GM21723 (cell line): ENCODE results near the gene PRG3.
"Not testable (repeated sequence)": the region's sequence is repeated elsewhere in the genome, so short reads cannot be mapped to it uniquely, and the experiment has no call there.

Experiments used
- ATAC-seq: cut with Tn5 transposase; IDR thresholded peaks from one replicate; pipeline ENCODE4 v1.9.1; 2021; ENCODE audit warnings: mild to moderate bottlenecking, moderate library complexity; ENCODE audit not compliant: unreplicated experiment

Gene PRG3

DNA sequence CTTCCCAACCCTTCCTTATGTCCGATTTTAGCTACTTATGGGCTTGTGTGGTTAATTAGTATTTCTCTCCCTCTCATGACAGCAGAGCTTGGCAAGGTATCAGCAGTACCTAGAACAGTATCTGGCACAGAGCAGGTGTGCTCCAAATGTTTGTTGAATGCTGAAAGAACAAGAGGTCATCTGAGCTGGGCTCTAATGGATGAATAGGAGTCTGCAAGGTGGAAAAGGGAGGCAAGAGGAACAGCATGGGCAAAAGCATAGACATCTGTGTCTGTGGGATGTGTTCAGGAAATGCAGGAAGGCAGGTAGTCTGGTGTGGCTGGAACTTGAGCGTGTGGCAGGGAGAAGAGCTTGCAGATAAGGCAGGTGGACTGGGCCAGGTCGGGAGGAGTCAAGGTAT, 19.0 kb downstream of the PRG3 start:
- no peak for ATAC-seq

DNA sequence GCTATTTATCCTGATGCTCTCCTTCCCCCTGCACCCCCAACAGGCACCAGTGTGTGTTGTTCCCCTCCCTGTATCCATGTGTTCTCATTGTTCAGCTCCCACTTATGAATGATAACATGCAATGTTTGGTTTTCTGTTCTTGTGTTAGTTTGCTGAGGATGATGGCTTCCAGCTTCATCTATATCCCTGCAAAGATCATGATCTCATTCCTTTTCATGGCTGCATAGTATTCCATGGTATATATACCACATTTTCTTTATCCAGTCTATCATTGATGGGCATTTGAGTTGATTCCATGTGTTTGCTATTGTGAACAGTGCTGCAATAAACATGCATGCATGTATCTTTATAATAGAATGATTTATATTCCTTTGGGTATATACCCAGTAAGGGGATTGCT, 19.5 kb downstream of the PRG3 start:
- not testable (repeated sequence) for ATAC-seq

DNA sequence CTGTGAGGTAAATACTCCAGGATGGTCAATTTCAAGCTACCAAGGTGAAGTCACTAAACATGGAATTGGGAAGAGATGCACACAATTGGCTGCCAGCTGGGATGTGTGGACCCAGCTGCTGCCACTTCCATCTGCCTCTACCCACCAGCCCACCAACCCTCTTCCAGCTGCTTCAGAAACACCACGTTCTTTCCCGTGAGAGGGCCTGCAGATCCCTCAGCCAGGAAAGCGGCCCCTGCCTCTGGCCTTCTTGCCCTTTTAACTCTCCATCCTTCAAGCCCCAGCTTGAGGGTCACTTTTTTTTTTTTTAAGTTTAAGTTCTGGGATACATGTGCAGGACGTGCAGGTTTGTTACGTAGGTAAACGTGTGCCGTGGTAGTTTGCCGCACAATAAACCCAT, 20.0 kb downstream of the PRG3 start:
- ATAC-seq: no peak

DNA sequence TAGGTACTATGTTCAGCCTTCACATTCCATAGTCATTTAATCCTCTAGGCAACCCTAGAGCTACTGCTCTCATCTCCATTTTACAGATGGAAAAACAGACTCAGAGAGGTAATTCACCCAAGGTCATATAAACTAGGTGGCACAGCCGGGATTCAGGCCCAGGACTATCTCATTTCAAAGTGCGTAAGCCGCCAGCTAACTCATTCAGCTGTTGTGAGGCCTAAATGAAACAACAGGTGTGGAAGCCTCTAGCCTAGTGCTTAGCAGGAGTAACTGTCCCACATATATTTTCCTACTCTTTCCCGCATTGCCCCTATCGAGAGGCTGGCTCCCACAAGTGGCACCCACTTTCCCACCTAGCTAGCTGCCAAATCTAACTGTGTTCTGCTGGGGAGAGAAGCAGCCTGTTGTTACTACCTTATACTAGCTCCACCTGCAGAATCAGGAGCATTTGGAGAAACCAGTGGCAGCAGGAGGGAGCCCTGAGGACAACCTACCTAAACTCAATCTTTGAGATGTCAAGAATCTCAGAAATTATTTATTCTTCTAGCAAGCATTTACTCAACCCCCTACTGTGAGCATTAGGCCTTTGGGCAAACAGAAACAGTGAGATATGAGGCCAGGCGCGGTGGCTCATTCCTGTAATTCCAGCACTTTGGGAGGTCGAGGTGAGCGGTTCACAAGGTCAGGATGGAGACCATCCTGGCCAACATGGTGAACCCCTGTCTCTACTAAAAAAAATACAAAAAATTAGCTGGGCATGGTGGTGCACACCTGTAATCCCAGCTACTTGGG, 20.9 kb downstream of the PRG3 start:
- ATAC-seq: no peak

DNA sequence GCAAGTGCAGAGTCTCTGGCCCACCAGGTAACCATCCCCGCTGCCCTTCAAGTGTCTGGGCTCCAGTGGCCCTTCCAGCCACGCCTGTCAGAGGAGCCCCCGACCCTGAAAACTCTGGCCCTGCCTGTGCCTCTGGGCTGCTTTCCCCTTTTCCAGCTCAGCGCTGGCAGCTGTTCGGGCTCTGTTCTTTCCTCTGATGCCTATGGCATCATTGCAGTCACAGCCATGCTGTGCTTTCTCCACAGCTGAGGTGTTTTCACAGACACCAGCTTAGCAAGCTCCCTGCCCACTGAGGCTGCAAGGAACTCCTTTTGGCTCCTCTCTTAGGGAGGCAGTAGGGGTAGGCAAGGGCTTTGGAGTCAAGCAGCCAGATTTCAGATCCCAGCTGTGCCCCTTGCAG, 21.6 kb downstream of the PRG3 start:
- ATAC-seq: no peak

DNA sequence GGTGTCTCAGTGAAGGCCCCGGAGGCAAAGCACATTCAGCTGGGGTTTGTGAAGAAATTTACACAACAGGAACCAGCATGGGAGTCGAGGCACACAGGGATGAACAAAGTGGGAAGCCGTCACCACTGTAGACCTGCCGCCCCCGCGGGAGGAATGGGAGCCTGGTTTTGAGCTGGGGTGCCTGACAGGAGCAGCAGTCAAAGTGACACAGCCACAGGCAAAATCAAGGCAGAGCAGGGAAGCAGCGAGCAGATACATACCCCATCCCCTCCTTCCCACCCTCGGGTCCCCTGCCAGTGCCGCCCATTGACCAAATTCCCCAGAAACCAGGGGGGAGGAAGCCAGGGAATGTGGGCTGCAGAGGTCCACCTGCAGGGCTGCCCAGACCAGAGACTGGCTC, 22.0 kb downstream of the PRG3 start:
- no peak for ATAC-seq

DNA sequence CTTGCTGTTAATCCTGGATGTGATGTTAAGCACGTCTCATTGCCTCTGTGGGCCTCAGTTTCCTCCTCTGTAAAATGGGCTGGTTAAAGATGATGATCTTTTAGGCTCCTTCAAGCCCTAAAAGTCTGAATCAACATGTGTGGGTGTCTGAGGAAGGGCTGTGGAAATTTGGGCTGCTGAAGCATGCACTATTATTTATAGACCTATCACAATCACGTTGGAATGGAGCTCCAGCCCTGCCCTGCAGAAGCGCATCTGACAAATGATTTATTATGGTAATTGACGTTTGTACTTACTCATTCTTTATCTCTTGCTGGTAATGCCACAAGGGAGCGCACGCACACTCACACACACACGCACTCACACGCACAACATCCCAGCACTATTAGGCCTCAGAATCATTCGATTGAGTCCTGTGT, 22.4 kb downstream of the PRG3 start:
- no peak for ATAC-seq

DNA sequence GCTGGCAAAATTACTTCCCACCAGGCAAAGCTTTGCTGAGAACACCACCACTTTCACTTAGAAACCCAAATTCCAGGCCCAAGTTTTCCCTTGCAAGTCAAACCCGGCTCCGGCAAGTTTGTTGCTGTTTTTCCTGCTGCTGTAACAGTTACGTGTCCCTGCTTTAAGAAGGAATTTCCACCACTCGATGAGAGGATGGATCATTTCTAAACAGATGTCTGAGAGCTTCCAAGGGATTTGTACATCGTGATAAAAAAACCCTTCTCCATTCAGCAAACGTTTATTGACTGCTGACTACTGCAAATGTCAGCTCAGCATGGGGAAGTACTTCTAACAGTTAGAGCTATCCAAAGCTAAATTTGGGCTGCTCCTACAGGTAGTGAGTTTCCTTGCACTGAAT, 23.1 kb downstream of the PRG3 start:
- no peak for ATAC-seq

DNA sequence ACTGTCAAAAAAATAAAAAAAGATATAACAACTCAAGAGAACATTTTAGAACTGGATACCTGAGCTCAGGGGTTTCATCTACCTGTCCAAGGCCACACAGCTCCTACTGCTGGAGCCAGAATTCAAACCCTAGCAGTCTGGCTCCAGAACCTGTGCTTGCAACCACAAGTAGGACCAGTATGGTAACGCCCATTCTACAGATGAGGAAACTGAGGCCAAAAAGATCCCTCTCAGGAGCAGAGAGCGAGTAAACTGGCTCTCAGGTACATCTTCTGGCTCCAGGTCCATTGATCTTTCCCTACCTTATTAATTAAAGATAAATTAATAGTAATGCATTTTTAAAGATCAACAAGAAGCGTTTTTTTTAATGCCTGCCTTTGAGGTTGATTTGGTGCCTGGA, 23.6 kb downstream of the PRG3 start:
- no peak for ATAC-seq

DNA sequence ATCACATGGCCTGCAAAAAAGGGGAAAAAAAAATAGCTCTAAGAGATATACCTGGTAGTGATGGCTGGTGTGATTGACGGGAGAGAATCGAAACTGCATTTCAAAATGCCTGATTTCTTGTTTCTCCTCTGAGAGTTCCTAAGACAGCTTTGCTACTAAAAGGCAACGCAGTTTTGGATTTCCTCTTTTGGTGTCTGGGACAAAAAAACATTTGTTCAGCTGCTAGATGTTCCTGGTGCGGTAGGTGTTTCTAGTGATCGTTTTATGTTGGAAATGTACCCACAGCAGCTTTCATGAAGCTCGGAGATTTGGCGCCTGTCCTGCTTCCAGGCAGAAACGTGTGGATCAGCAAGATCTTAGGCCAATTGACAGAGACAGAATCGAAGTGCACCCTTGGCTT, 24.7 kb downstream of the PRG3 start:
- no peak for ATAC-seq

DNA sequence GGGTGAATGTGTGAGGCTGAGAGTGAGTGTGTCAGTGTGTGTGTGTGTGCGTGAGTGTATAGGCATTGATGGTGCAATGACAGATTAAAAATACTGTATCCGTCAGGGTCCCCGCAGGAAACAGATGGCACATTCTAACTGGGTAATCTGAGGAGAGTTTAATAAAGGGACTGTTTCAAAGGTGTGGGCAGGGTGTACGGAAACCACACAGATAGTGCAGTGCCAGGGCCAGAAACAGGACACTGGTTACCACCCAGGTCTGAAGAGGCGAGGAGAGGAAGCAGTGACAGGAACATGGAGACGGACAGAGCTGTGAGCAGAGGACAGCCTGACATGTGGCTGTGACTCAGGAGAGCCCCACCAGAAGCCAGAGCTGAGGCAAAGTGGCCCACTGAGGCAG, 26.3 kb downstream of the PRG3 start:
- no peak for ATAC-seq

DNA sequence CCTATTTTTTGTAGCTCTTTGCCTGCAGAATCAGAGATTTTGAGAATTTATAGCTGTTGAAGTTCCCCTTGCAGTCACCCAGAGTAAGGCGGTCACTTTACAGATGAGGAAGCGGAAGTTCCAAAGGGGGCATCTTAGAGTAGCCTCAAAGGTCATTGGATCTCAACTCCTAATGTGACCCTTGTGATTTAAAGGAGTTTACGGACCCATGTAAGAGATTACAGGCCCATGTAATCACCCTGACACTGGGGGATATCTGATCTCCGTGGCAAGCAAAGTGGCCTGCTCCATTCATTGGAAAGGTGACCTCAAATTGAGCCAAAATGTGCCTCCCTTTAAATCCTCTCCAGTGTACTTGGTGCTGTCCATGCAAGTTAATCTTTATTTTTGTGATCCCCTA, 27.1 kb downstream of the PRG3 start:
- ATAC-seq: no peak

DNA sequence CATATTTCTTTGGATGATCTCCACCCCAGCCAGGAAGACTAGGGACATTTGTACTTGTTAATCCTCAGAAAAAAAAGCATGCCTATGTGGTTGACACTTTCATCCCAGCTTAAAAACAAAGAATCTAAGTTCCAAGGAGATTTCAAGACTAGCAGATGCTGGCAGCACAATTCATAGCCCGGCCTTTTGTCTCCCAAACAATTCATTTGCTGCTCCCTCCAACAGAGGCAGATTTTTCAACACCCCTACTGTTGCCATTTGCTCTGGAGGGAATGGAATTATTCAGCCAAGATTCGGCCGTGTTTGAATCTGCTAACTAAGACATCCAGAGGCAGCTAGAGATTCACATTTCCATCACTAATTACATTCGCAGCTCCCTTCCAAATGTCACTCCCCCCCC, 27.5 kb downstream of the PRG3 start:
- no peak for ATAC-seq

DNA sequence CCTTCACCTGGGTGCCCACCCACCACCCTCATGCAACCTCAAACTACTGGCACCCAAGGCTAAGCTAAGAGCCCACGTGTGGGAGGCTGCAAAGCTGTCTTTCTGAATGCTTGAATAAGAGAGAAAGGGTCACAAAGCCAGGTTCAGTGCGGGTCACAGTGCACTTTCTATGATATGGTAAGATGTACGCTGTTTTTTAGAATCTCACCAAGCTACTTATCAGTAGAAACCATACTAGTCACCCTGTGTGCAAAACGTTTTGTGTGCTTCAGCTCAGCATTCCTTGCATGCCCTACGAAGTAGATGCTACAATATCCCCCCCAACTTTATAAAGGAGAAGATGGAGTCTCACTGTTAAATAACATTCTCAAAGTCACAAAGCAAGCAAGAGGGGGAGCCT, 27.9 kb downstream of the PRG3 start:
- no peak for ATAC-seq

DNA sequence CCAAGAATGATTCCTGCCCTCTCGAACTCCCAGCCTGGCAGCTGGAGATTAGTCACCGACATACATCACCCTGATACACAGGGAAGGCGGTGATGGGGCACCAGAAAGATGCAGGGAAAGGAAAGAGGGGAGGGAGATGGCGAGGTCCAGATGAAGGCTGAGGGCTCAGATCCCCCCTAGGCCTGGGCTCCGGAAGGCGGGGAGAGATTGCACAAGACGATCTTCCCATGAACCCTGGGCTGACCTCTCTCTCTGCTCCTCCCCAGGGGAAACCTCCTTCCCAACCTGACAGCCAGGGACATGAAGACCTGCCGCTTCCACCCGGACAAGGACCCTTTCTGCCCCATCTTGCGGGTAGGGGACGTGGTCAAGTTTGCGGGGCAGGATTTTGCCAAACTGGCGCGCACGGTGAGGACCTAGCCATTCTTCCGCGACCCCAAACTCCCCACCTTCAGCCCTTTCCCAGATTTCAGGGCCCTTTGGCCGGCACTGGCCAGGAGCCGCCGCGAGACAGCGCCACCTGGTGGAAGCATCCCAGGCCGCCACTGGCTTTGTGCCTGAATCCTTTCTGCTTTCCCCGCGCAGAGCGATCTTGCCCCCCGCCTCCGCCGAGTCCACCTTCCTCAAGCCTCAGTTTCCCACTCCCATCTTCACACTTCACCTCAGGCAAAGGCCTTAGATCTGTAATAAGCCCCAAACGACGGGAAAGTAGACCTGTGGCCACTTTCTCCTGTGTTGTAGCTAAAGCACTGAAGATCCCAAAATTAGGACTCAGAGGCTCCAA, 31.3 kb downstream of the PRG3 start:
- peak; percentile 62 for ATAC-seq

DNA sequence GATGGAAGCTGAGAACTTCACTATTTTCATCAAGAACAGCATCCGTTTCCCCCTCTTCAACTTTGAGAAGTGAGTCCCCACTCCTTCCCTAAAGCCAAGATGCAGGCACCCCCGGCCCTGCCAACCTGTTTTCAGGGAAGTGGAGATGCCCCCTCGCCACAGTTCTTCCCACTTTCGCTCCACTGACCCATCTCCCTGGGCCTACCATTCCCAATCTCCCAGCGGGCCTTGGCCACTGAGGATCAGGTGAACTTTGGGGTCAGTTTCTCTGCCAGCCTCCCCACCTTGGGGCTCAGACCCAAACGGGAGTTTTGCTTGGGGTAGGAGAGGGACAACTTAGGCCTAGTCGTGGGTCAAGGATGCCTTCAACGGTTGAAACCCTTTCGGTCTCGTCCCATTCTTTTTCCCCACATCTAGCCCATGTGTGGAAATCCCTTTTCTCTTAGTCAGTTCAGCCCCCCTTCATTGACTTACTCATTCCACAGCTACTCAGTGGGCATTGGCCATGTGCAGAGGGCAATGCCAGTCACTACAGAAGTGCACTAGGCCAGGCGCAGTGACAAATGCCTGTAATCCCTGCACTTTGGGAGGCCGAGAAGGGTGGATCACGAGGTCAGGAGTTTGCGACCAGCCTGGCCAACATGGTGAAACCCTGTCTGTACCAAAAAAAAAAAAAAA, 32.2 kb downstream of the PRG3 start:
- ATAC-seq: no peak

DNA sequence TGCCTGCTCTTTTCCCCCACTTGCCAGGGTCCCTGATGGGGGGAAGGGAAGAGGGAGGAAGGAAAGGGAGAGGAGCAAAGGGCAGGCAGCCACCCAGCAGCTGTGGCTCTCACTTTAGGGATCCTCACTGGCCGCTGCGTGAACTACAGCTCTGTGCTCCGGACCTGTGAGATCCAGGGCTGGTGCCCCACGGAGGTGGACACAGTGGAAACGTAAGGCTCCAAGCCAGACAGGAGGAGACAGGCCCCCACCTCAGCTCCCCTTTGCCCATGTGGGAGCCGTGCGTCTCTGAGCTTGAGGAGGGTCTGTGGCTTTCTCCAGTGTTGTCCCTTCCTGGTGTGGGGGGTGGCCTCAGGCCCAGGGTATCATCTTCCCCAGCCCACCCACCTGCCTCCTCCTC, 32.9 kb downstream of the PRG3 start:
- ATAC-seq: no peak

DNA sequence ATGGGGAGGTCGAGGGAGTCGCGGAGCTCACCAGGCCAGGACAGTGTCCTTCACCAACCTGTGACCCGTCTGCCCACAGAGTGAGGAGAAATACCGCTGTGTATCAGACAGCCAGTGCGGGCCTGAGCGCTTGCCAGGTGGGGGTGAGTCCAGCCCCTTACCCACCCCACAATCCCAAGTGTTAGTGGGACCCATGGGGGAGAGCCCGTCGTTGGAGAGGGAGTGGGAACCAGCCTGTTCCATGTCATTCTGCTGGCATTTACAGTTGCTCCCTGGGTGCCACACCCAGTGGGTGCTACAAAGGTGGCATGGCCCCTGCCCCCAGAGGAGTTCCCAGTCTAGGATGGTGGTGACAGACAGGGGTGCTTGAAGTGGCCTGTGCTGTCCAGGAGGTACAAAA, 33.6 kb downstream of the PRG3 start:
- no peak for ATAC-seq

DNA sequence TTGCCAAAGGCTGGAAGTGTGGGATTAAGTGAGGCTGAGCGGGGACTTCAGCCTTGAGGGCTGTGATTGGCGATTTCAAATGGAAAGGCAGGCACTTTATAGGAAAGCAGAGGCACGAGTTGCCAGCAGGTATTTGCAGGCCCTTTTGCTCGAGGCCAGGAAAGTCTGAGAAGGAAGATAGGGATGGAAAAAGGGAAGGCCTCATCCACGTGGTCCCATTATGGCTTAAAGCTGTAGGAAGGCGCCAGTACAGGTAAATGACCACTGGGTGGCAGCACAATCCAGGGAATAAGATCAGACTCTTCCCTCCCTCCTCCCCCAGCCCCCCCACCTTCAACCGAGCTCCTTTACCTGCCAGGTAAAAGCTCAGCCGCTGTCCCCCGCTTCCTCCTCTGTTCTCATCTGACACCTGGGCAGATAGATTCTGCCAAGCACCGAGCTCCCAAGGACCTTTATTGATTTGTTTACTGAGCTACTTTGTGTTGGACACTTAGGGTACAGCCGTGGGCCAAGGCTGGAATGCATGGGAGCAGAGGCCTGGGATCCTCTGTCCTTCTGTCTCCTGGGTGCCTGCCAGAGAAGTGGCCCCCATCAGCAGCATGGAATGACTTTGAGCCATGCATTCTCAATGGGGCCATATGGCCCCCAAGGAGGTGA, 35.3 kb downstream of the PRG3 start:
- peak; percentile 71 for ATAC-seq

DNA sequence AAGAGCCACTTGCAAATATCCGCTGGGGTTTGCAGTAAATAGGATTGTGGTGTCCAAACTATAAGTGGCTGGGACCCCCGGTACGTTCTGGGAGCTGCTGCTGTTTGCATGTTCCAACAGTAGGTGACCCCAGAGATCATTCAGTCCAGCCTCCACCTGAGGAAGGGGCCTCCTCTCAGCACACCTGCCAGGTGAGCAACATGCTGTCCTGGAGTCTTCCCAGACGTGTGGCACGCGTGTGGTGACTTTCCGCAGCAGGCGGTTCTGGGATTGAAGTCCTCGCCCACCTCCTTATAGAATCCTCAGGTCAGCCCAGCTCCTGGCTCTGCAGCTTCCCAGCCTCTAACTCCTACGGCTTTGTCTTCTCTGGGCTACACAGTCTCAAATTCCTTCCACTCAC, 36.1 kb downstream of the PRG3 start:
- ATAC-seq: no peak

DNA sequence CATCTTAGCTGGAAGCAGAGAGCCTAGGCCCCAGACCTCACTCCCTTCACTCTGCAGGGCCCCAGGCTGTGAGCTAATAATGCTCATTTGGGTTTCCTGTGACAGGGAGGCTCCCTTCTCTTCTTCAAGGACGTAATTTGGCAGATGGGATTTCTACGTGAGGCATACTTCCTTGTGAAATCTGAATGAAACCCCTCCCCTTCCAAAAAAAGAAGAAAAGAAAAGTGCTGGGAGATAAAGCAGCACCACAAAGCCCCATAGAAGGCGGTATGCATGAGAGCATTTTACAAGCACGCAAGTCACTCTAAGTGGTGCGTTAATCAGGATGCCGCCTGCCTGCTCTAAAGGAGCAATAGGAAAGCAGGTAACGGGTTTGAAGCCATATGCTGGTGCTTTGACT, 37.1 kb downstream of the PRG3 start:
- ATAC-seq: no peak
